HG02943 (cell line): Measurements from ENCODE around the gene SMIM35.

Experiments
- ATAC-seq: cut with Tn5 transposase; IDR thresholded peaks from one replicate; pipeline ENCODE4 v1.9.1; 2021; ENCODE audit warnings: mild to moderate bottlenecking, low read depth, moderate library complexity; ENCODE audit not compliant: unreplicated experiment

SMIM35 gene

GRCh38 chr11:117972044-117972443 lies 114.7 kb downstream of the SMIM35 start:
- no peak for ATAC-seq

DNA sequence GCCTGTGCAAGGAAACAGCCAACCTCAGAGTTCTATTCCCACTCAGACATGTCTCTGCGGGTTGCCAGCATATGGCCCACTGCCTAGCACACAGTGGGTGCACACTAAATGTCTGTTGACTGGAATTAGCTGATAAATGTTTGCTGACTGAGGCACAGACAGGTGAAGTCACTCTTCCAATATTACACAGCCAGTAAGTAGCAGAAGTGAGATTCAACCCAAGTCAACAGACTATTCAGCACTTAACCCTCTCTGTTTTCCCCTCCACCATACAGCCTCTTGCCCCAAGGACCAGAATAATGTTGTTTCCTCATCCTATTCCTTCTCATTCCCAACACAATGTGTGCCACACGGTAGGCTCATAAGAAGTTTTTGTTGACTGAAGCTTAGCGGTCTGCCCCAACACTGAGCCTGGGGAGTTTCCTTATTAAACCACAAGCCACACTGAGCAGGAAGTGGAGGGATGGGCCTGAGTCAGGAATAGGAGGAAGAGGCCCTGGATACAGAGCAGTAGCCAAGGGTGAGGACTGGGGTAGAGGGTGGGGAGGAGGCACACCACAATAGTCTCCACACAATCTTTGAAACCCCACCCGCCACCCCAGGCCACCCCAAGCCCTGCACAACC lies 116.3 kb downstream of the SMIM35 start:
- ATAC-seq: no peak

DNA sequence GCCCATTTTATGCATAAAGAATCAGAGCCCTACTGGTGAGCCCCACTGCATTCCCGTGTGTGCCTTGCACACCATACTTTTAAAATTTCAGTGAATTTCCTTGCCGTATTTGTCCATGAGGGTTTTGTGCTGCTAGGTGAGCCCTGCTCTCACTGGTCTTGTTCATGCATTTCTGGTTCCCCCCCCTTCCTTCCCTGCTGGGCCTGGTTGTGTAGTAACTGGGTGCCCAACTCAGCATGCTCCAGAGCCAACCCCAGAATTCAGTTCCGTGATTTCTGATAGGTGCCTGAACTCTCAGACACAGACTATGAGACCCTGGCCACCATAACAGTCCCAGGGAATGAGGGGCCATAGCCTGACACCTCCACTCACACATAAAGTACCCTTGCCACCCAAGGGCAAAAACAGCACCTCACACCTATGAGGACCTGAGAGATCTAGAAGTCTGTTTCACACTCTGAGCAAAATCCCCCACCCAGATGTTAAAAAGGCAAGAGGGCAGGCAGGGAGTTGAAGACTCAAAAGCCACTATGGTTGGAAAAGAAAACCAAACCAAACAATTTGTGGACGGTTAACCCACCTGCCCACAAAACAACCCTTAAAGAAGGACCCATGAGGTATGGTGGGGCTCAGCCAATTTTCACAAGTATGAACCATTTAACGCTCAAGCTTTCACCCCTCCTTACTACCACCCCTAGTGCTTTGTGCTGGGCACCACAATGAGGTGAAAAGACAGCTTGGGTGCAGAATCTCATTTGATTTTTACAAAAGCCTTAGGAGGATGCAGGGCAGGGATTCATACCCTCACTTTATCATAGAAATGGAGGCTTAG lies 117.4 kb downstream of the SMIM35 start:
- no peak for ATAC-seq

DNA sequence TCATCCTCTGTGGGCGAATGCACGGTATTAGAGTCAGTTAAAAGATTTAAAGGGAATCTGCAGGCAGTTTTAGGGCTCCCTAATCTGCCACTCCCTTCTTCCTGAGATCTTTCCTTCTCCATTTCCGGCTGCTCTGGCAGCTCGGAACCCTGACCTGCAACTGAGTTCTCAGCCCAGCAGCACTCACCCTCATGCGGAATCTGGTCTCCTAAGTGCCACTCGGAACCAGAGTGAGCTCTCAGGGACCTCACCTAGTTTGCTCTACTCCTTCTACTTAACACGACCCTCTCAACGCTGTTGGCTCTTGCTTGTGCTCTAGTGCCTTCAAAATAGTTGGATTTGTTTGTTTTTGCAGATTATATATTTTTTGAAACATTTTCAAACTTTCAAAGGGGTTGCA lies 119.9 kb downstream of the SMIM35 start:
- ATAC-seq: no peak

- no peak for ATAC-seq
Measured at GRCh38 chr11:117962826-117963225, 123.9 kb downstream of the SMIM35 start.

- no peak for ATAC-seq
Measured at GRCh38 chr11:117961896-117962295, 124.9 kb downstream of the SMIM35 start.

- no peak for ATAC-seq
Measured at GRCh38 chr11:117960406-117960805, 126.4 kb downstream of the SMIM35 start.

DNA sequence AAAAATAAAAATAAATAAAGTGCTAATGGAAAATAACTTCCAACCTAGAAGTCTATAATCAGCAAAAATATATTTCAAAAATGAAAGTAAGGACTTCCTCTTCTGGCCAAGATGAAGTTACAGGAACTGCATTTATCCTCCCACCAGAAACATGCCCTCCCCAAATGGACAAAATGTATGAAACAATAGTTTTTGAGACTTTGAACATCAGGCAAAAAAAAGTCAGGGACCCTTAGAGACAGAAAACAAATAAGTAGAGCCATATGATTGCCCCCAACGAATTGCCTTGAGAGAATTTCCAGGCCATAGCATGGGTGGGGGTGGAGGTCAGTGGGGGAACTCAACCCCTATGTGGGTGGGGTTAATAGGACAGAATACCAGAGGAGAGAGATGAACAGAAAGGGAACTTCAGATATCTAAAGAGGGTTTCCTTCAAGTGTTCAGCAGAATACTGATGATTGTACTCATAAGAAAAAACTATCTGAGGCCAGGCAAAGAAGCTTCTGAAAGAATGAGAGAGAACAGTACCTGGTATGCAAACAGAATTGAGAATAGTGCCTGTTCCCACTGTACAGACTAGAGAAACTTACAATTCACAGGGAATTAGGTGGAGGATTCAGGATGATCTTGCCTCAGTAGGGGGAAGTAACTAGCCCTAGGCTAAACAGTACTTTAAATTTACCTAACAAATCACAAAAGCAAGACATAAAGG lies 127.2 kb downstream of the SMIM35 start:
- no peak for ATAC-seq

DNA sequence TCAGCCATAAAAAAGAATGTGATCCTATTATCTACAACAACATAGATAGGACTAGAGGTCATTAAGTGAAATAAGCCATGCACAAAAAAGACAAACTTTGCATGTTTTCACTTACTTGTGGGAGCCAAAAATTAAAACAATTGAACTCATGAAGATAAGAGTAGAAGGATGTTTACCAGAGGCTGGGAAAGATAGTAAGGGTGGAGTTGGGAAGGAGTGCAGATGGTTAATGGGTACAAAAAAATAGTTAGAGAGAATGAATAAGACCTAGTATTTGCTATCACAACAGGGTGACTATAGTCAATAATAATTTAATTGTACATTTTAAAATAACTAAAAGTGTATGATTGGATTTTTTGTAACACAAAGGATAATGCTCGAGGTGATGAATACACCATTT lies 127.8 kb downstream of the SMIM35 start:
- ATAC-seq: no peak
